Measurements from ENCODE around the gene UBE2G1. TPM values are rescaled to one million over a fixed set of nuclear protein-coding genes. Genes with fewer than 3 reads are reported as not detected.
A peak's percentile ranks its signal among the peaks of the same experiment; 100 is the strongest.

UBE2G1 gene
- total RNA-seq, 2 donors from 2014 or later = 26.7 to 29.3 TPM

GRCh38 chr17:4269915-4270314 lies 96.6 kb downstream of the UBE2G1 start:
- DNase-seq = no peak
- H3K27me3 ChIP-seq = no peaks in the 10 kb centered on the region
- H3K27ac ChIP-seq = no peak overlapping the region
- 94 to 96% methylated on average over 4 of the region's 4 CpGs for WGBS, 2 donors
- no peak for TF ChIP-seq POLR2A (IDR thresholded peaks at IDR 0.05)
- TF ChIP-seq, protein P1, sequence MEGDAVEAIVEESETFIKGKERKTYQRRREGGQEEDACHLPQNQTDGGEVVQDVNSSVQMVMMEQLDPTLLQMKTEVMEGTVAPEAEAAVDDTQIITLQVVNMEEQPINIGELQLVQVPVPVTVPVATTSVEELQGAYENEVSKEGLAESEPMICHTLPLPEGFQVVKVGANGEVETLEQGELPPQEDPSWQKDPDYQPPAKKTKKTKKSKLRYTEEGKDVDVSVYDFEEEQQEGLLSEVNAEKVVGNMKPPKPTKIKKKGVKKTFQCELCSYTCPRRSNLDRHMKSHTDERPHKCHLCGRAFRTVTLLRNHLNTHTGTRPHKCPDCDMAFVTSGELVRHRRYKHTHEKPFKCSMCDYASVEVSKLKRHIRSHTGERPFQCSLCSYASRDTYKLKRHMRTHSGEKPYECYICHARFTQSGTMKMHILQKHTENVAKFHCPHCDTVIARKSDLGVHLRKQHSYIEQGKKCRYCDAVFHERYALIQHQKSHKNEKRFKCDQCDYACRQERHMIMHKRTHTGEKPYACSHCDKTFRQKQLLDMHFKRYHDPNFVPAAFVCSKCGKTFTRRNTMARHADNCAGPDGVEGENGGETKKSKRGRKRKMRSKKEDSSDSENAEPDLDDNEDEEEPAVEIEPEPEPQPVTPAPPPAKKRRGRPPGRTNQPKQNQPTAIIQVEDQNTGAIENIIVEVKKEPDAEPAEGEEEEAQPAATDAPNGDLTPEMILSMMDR (IDR thresholded peaks at IDR 0.05) = no peak
- intact Hi-C loops (cut with DNase I) = no loop called here
- H3K4me3 ChIP-seq = no peak overlapping the region
- H3K36me3 ChIP-seq (replicated peaks in 1 of 2; ENCODE audit: insufficient read depth in 1 of 2, low read depth in 2 of 2) = no peaks in the 10 kb centered on the region
- H3K4me1 ChIP-seq = peaks cover 9% of the 10 kb centered on the region
- ATAC-seq = no peak
- no peaks in the 10 kb centered on the region for H3K9me3 ChIP-seq

GRCh38 chr17:4267402-4267801 lies 99.1 kb downstream of the UBE2G1 start:
- 95% methylated on average over 7 to 8 of the region's 8 CpGs for WGBS, 2 donors
- Histone ChIP-seq H3K27ac (no peak overlapping the region), H3K27me3 (no peaks in the 10 kb centered on the region), H3K36me3 (replicated peaks in 1 of 2; ENCODE audit: insufficient read depth in 1 of 2, low read depth in 2 of 2) (no peaks in the 10 kb centered on the region), H3K4me1 (peaks cover 17% of the 10 kb centered on the region), H3K4me3 (no peak overlapping the region), H3K9me3 (no peaks in the 10 kb centered on the region)
- ATAC-seq (no peak), DNase-seq (no peak)
- TF ChIP-seq POLR2A (IDR thresholded peaks at IDR 0.05) = no peak
- TF ChIP-seq, protein P1 (IDR thresholded peaks at IDR 0.05) = no peak
- intact Hi-C loops (cut with DNase I) = no loop called here

DNA sequence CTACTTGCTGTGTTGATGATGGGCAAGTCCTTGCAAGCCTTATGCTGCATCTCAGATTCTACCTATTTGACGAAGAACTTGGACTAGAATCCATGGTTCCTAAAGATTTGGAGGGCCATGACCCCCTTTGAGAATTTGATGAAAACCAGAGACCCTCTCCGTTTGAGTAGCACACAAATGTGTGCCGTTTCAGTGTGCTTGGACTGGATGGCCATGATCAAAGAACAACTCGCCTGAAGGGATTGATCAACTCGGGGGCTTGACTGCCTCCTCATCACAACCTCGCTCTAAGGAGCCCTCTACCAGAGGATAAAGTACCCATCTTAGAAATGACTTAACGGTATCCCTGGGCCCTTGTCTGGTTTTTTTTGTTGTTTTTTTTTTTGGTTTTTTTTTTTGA lies 99.9 kb downstream of the UBE2G1 start:
- Histone ChIP-seq H3K36me3 (replicated peaks in 1 of 2; ENCODE audit: insufficient read depth in 1 of 2, low read depth in 2 of 2) (no peaks in the 10 kb centered on the region), H3K4me3 (no peak overlapping the region), H3K4me1 (peaks cover 22% of the 10 kb centered on the region), H3K27ac (no peak overlapping the region), H3K9me3 (no peaks in the 10 kb centered on the region), H3K27me3 (no peaks in the 10 kb centered on the region)
- 74 to 82% methylated on average over 7 of the region's 7 CpGs for WGBS, 2 donors
- no peak for ATAC-seq
- TF ChIP-seq POLR2A (IDR thresholded peaks at IDR 0.05) = no peak
- TF ChIP-seq, protein P1 (IDR thresholded peaks at IDR 0.05) = no peak
- DNase-seq = no peak
- intact Hi-C loops (cut with DNase I) = no loop called here

DNA sequence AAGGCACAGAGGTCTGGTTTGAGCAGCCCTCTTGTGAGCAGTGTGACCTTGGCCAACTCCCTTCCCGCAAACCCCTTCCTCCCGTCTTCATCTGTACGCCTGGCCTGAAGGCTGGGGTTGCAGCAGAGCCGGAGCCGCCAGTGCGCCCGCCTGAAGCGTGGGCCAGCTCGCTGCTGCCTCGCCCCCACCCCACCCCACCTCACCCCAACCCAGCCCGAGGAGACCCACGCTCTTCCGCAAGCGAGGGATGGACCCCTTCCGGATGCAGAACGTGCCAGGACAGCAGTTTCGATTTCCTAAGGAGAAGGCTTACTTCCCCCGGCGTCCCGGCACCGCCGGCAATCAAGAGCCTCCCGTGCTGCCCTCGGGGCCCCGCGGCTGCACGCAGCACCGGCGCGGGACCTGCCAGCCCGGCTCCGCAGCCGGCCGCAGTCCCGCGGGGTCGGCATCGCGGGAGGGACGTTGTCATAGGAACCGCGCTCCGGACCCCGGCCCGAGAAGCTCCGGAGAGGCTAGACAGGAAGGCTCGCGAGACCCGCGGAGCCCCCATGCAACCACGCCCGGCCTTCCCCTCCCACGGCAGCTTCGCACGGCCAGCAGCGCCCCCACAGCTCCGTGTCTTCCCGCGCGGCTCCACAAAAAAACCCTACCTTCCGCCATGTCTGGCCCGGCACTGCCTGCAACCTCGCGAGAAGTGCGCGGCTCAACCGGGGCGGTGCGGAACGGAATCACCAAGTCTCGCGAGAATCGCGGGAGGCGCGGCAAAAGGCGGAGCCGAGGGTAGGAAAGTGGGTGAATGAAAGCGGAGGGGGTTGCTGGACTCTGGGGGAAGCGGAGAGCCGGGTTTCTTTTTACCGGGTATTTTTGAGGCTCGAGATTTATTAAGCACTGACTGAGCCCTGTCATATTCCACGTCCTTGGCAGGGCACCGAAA lies 102.9 kb downstream of the UBE2G1 start, which contains the start of gene ANKFY1:
TSS of gene ANKFY1 (minus strand) at position 698 of the 934 bp plus-strand sequence. CDS start at position 660, 38 bp downstream.
- H3K36me3 ChIP-seq (replicated peaks in 1 of 2; ENCODE audit: insufficient read depth in 1 of 2, low read depth in 2 of 2) = no peaks in the 10 kb centered on the region
- peaks cover 22% of the 10 kb centered on the region for H3K4me1 ChIP-seq
- peak within 1 kb of the TSS; percentile 44 to 96 for H3K4me3 ChIP-seq
- intact Hi-C loops (cut with DNase I) = no loop called here
- WGBS, 2 donors = 0 to 1% methylated on average over 18 to 81 of the region's 85 CpGs
- TF ChIP-seq, protein P1 (IDR thresholded peaks at IDR 0.05) = peak in 4 of 7 experiments; percentile 12 to 33 (median 15)
- peak; percentile 24 to 80 (median 79) for TF ChIP-seq POLR2A (IDR thresholded peaks at IDR 0.05)
- DNase-seq (peak; percentile 95 to 96 (median 96)), ATAC-seq (peak; percentile 99)
- H3K27ac ChIP-seq = peak within 1 kb of the TSS; percentile 42 to 88 (median 75)
- H3K9me3 ChIP-seq = no peaks in the 10 kb centered on the region
- no peaks in the 10 kb centered on the region for H3K27me3 ChIP-seq

All from body of pancreas (tissue), 4 donors.